Measurements from ENCODE around the gene KMT2C.

The KMT2C gene

DNA sequence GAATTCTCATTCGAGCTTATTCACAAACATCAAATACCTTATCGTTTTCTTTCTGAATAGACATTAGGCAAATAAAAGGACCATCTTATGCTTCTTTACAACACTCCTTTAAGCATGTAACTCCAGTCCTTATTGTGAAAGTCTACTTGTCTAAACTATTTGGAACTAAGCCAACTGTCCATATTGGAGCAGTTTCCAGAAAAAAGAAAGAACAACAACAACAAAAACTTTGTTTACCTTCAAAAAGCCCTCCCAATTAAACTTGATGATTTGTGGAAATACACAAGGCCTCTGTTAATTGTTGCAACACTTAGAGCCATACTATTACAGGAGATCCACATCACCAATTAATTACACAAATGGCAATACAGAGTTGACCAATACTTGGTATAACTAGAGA lies 246.7 kb downstream of the KMT2C start:
- TF ChIP-seq, protein P1, sequence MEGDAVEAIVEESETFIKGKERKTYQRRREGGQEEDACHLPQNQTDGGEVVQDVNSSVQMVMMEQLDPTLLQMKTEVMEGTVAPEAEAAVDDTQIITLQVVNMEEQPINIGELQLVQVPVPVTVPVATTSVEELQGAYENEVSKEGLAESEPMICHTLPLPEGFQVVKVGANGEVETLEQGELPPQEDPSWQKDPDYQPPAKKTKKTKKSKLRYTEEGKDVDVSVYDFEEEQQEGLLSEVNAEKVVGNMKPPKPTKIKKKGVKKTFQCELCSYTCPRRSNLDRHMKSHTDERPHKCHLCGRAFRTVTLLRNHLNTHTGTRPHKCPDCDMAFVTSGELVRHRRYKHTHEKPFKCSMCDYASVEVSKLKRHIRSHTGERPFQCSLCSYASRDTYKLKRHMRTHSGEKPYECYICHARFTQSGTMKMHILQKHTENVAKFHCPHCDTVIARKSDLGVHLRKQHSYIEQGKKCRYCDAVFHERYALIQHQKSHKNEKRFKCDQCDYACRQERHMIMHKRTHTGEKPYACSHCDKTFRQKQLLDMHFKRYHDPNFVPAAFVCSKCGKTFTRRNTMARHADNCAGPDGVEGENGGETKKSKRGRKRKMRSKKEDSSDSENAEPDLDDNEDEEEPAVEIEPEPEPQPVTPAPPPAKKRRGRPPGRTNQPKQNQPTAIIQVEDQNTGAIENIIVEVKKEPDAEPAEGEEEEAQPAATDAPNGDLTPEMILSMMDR (IDR thresholded peaks at IDR 0.05; ENCODE audit: low read depth, low read length) = no peak
- no peak overlapping the region for H3K4me3 ChIP-seq (ENCODE audit: low read depth, low read length)

DNA sequence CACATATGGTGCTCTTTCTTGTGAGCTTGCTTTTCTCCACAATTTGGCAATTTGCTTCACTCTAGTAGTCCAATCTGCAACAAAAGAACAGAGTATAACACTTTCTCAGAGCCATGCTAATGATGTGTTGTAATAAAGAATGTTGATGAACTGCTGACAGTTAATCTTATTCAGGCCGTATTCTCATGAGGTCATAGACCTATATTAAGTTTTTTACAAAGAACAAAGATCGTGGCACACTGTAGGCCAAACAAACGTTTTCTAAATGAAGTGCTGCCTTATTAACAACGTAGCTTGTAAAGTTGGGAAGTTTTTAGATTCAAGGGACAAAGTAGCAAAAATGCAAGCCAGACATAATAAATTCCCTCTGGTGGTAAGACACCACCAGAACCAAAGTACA lies 250.2 kb downstream of the KMT2C start:
- H3K4me3 ChIP-seq (ENCODE audit: low read depth, low read length) = no peak overlapping the region
- TF ChIP-seq, protein P1 (IDR thresholded peaks at IDR 0.05; ENCODE audit: low read depth, low read length) = no peak

DNA sequence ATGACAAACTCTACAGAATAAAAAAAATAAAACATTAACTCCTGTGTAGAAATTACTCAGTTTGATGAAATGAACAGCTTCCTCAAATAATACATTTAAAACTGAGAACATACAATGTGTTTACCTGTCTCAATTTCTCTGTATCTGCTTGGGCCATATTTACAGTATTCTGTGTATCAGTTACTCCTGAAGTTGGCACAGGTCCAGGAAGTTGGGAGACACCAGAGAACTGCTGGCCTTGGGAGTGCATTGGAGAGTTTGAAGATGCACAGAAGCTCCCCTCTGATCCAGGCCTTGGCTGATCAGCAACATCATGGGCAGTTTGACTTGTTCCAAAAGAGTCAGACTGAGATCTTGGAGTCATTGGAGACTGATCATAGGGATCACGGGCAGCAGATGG lies 255.2 kb downstream of the KMT2C start:
- H3K4me3 ChIP-seq (ENCODE audit: low read depth, low read length) = no peak overlapping the region
- TF ChIP-seq, protein P1 (IDR thresholded peaks at IDR 0.05; ENCODE audit: low read depth, low read length) = no peak

DNA sequence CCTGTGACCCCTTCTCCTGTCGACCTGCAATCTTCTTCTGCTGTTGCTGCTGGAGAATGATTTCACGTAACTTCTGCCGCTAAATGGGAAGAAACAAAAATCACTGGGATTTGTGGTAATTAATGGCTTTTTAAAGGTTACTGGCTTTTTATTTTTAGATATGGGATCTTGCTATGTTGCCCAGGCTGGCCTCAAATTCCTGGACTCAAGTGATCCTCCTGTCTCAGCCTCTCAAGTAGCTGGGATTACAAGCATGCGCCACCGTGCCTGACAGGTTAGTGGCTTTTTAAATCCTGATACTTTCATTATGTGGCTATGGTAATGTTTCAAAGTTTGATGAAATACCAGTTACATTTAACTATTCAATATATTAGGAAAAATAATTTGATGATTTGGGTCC lies 255.8 kb downstream of the KMT2C start:
- TF ChIP-seq, protein P1 (IDR thresholded peaks at IDR 0.05; ENCODE audit: low read depth, low read length) = no peak
- no peak overlapping the region for H3K4me3 ChIP-seq (ENCODE audit: low read depth, low read length)

DNA sequence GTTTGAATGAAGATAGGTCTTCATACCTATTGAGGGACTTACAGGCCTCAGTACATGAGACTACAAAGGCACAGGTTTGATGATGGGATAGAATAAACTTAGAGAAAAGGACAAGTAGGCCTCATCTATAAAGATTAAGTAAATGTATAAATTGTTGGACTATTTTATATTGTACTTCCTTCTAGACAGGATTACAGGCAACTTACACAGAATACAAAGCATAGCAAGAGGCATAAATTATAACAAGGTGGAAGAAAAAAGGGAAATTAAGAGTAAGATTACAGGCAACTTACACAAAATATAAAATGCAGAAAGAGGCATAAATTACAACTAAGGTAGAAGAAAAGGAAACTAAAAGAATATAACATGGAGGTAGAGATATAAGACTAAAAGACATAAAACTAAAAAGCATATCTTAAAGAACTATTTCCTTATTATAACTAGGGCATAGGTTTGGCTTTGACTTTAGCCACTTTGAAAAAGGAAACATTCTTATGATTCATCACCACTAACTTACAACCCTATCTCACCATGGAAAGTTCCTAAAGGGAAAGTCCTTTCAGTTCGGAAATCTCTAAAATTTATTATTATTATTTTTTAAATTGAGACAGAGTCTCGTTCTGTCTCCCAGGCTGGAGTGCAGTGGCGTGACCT lies 257.3 kb downstream of the KMT2C start:
- TF ChIP-seq, protein P1 (IDR thresholded peaks at IDR 0.05; ENCODE audit: low read depth, low read length) = no peak
- H3K4me3 ChIP-seq (ENCODE audit: low read depth, low read length) = no peak overlapping the region

DNA sequence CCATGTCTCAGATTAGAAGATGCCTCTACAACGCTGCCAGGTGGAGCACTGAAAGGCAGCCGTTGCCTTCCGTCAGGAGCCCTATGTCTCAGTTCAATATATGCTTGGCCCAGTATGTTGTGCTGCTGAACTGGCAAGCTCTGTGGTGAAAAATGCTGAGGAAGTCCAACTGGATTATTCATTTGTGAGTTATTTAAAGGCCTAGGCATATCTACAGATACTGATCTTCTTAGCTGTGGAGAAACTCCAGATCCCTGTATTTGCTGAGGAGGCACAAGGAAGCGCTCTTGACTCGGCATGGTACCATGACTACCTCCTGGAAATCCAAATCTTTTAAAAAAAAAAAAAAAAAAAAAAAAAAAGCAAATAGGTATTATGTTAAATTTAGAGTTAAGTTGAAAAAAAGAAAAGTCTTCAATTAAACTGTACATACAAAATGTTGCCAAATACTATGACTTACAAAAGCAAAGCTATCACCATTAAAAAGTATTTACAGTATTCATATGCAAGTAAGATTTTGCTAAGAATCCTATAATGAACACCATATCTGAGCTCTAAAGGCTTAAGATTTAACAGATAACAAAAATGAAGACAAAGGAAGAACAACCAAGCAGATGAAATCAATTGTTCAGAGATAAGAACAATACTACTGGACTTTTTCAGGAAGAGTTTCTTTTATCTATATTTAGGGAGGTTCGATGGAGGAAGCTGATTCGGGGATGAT lies 258.0 kb downstream of the KMT2C start:
- H3K4me3 ChIP-seq (ENCODE audit: low read depth, low read length) = no peak overlapping the region
- TF ChIP-seq, protein P1 (IDR thresholded peaks at IDR 0.05; ENCODE audit: low read depth, low read length) = no peak

DNA sequence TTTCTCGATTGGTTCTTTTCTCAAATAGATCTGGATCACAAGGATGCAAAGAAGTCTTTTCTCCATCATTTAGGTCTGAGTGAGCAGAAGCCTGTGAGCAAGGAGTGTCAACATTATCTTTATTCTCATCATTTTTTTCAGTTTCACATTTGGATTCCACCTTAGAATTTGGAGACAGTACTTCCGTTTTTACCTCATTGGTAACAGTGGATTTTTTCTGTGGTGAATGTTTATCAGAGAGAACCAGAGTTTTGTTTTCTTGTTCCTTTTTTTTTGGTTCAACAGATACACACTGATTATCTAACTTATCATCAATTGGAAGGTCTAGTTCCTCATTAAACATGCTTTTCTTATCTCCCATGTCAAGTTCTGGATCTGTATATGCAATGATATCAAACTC lies 259.0 kb downstream of the KMT2C start:
- TF ChIP-seq, protein P1 (IDR thresholded peaks at IDR 0.05; ENCODE audit: low read depth, low read length) = no peak
- no peak overlapping the region for H3K4me3 ChIP-seq (ENCODE audit: low read depth, low read length)
